ENCODE measurements around the gene ECM1.

ECM1 gene

GRCh38 chr1:150486966-150487762 is 20.7 kb upstream of the ECM1 start, which contains the start of gene TARS2:
Gene TARS2 (plus strand): TSS chr1:150487419. CDS start chr1:150487451, 32 bp downstream.
- Histone ChIP-seq H3K4me3 (replicated peaks; ENCODE audit: insufficient read depth, low read length) (peak within 1 kb of the TSS; percentile 85), H3K27me3 (ENCODE audit: insufficient read depth, poor library complexity, severe bottlenecking) (no peaks in the 10 kb centered on the region), H3K27ac (replicated peaks) (peak within 1 kb of the TSS; percentile 72)
- TF ChIP-seq POLR2AphosphoS5 (IDR thresholded peaks at IDR 0.05; ENCODE audit: low read depth) (peak; percentile 96), SPI1 (IDR thresholded peaks at IDR 0.05; ENCODE audit: borderline replicate concordance, low read depth) (peak; percentile 6; the same call in 1 of the 2 replicates), REST (IDR thresholded peaks at IDR 0.05; ENCODE audit: insufficient replicate concordance, low read depth) (peak; percentile 71), GABPA (IDR thresholded peaks at IDR 0.05; ENCODE audit: low read depth) (peak; percentile 99), CTCF (IDR thresholded peaks at IDR 0.05; ENCODE audit: insufficient read depth, low read length) (no peak)
- DNase-seq (ENCODE audit: low read depth in 1 of 2, low spot score in 1 of 2) = peak; percentile 98 to 99

GRCh38 chr1:150487763-150488115 is 20.2 kb upstream of the ECM1 start:
- H3K4me3 ChIP-seq (replicated peaks; ENCODE audit: insufficient read depth, low read length) = peak overlapping the region; percentile 85
- H3K27ac ChIP-seq (replicated peaks) = peak overlapping the region; percentile 72
- H3K27me3 ChIP-seq (ENCODE audit: insufficient read depth, poor library complexity, severe bottlenecking) = no peaks in the 10 kb centered on the region
- TF ChIP-seq CTCF (IDR thresholded peaks at IDR 0.05; ENCODE audit: insufficient read depth, low read length) (no peak), SPI1 (IDR thresholded peaks at IDR 0.05; ENCODE audit: borderline replicate concordance, low read depth) (no peak), POLR2AphosphoS5 (IDR thresholded peaks at IDR 0.05; ENCODE audit: low read depth) (no peak), GABPA (IDR thresholded peaks at IDR 0.05; ENCODE audit: low read depth) (no peak), REST (IDR thresholded peaks at IDR 0.05; ENCODE audit: insufficient replicate concordance, low read depth) (no peak)
- peak in 1 of 2 experiments; percentile 22 for DNase-seq (ENCODE audit: low read depth in 1 of 2, low spot score in 1 of 2)

GRCh38 chr1:150493175-150493574 is 14.7 kb upstream of the ECM1 start:
- Histone ChIP-seq H3K27me3 (ENCODE audit: insufficient read depth, poor library complexity, severe bottlenecking) (no peaks in the 10 kb centered on the region), H3K27ac (replicated peaks) (no peak overlapping the region), H3K4me3 (replicated peaks; ENCODE audit: insufficient read depth, low read length) (no peak overlapping the region)
- DNase-seq (ENCODE audit: low read depth in 1 of 2, low spot score in 1 of 2) = no peak
- no peak for TF ChIP-seq CTCF (IDR thresholded peaks at IDR 0.05; ENCODE audit: insufficient read depth, low read length)
- TF ChIP-seq GABPA (IDR thresholded peaks at IDR 0.05; ENCODE audit: low read depth) = no peak
- TF ChIP-seq POLR2AphosphoS5 (IDR thresholded peaks at IDR 0.05; ENCODE audit: low read depth) = no peak
- no peak for TF ChIP-seq REST (IDR thresholded peaks at IDR 0.05; ENCODE audit: insufficient replicate concordance, low read depth)
- TF ChIP-seq SPI1 (IDR thresholded peaks at IDR 0.05; ENCODE audit: borderline replicate concordance, low read depth) = no peak
